Thyroid gland (tissue), 4 donors: ENCODE results near the gene PPP6R1. TPM values are rescaled to one million over a fixed set of nuclear protein-coding genes. Genes with fewer than 3 reads are reported as not detected.

Experiments
- DNase-seq, 2 donors: peaks; one replicate each; pipeline ENCODE4 v3.0.0-alpha.2; 2019
- H3K27ac ChIP-seq, 3 donors: fragments of 200-600 bp; sonication (generic); 1 replicate in 2 of 3; 2 replicates in 1 of 3; pipeline ENCODE4 v1.5.1; 2016 to 2019; ENCODE audit warnings: mild to moderate bottlenecking in 1 of 3, moderate library complexity in 1 of 3
- H3K27me3 ChIP-seq: fragments of 200-600 bp; sonication (generic); one replicate; pipeline ENCODE4 v1.5.1; 2019
- H3K36me3 ChIP-seq, 2 donors: fragments of 200-600 bp; sonication (generic); one replicate each; pipeline ENCODE4 v1.5.1; 2016 to 2019
- H3K4me1 ChIP-seq, 2 donors: fragments of 200-600 bp; sonication (generic); one replicate each; pipeline ENCODE4 v1.5.1; 2017 to 2019
- H3K4me3 ChIP-seq, 3 donors: fragments of 200-600 bp; sonication (generic); replicated peaks in 1 of 3; 1 replicate in 2 of 3; 2 replicates in 1 of 3; pipeline ENCODE4 v1.5.1; 2016; ENCODE audit warnings: mild to moderate bottlenecking in 1 of 3
- H3K9me3 ChIP-seq: fragments of 200-600 bp; sonication (generic); one replicate; pipeline ENCODE4 v1.5.1; 2017
- POLR2A ChIP-seq, 2 donors: fragments of 450-650 bp; IDR thresholded peaks; one replicate each; pipeline ENCODE4 v1.6.1; 2017; ENCODE audit warnings: antibody characterized with exemption in 2 of 2, mild to moderate bottlenecking in 2 of 2, moderate library complexity in 1 of 2
- WGBS, 2 donors: methylation state at CpG; one replicate each; pipeline ENCODE4 v1.1.5; 2017; 5-methylcytosine and 5-hydroxymethylcytosine counted together
- intact Hi-C: fragments of 100-400 bp; cut with DNase I; formaldehyde crosslinking; loops from one replicate; pipeline ENCODE4 v1.15.1; 2023
- total RNA-seq, 4 donors: library from RNA; depleted of rRNA; stranded (reverse); fragments of >200 nt; gene quantifications; one replicate each; pipeline ENCODE4 v1.2.3, GENCODE V29; 2016
- TF ChIP-seq, protein P1 (sequence below), 6 experiments: fragments of 200-600 bp in 3 of 6; fragments of 450-650 bp in 3 of 6; sonication (generic) in 3 of 6; IDR thresholded peaks; one replicate each; pipeline ENCODE4 v1.5.1; 2016 to 2019; ENCODE audit warnings: antibody characterized with exemption in 6 of 6, mild to moderate bottlenecking in 2 of 6, inconsistent platforms in 1 of 6, moderate library complexity in 1 of 6

PPP6R1 gene
- total RNA-seq, 4 donors from 2014 or later, result 26.1 to 99.8 (median 54.2) TPM

GRCh38 chr19:55289117-55289796, 30.4 kb upstream of the PPP6R1 start:
- no peak overlapping the region for H3K27ac ChIP-seq
- no peaks in the 10 kb centered on the region for H3K27me3 ChIP-seq
- TF ChIP-seq, protein P1, sequence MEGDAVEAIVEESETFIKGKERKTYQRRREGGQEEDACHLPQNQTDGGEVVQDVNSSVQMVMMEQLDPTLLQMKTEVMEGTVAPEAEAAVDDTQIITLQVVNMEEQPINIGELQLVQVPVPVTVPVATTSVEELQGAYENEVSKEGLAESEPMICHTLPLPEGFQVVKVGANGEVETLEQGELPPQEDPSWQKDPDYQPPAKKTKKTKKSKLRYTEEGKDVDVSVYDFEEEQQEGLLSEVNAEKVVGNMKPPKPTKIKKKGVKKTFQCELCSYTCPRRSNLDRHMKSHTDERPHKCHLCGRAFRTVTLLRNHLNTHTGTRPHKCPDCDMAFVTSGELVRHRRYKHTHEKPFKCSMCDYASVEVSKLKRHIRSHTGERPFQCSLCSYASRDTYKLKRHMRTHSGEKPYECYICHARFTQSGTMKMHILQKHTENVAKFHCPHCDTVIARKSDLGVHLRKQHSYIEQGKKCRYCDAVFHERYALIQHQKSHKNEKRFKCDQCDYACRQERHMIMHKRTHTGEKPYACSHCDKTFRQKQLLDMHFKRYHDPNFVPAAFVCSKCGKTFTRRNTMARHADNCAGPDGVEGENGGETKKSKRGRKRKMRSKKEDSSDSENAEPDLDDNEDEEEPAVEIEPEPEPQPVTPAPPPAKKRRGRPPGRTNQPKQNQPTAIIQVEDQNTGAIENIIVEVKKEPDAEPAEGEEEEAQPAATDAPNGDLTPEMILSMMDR (IDR thresholded peaks at IDR 0.05), result no peak
- TF ChIP-seq POLR2A (IDR thresholded peaks at IDR 0.05), result no peak
- WGBS, 2 donors, result 89 to 92% methylated on average over 7 to 8 of the region's 9 CpGs
- DNase-seq, result no peak
- H3K36me3 ChIP-seq, result no peaks in the 10 kb centered on the region
- intact Hi-C loops, result no loop called here
- H3K4me1 ChIP-seq, result no peaks in the 10 kb centered on the region
- no peaks in the 10 kb centered on the region for H3K9me3 ChIP-seq
- H3K4me3 ChIP-seq, result no peak overlapping the region

DNA sequence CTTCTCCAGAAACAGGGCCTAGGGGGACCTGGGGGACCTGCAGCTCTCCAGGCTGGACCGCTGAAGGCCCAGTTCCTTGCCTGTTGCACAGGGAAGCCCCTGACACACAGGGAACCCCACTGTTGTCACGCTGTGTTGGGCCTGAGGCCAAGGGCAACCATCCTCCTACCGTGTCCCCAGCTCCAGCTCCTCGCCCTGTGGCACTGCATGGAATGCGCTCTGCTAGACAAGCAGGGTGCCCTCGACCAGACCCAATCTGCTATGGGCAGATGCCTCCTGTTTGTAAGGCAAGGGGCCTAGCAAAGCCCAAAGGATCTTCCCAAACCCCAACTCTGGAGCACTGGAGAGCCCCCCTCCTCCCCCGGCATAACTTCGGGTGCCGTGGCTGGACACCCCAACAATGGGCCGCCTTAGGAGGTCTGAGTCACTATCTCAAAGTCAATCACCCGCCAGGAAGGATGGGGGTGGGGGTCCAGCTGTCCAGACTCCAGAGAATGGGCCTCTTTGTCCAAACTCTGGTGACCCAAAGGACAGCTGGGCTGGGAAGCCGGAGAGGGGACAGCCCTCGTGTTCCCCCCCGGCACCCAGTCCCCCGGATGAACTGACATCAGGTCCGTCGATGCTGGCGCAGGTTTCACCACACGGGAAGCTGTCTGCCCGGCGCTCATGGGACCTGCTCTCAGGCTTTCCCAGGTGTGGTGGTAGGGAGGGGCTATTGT, 28.7 kb upstream of the PPP6R1 start:
- Histone ChIP-seq H3K27ac (no peak overlapping the region), H3K4me1 (no peaks in the 10 kb centered on the region), H3K4me3 (no peak overlapping the region), H3K9me3 (no peaks in the 10 kb centered on the region), H3K27me3 (no peaks in the 10 kb centered on the region), H3K36me3 (no peaks in the 10 kb centered on the region)
- intact Hi-C loops, result no loop called here
- no peak for DNase-seq
- 89 to 94% methylated on average over 11 to 14 of the region's 21 CpGs for WGBS, 2 donors
- TF ChIP-seq, protein P1 (IDR thresholded peaks at IDR 0.05), result no peak
- TF ChIP-seq POLR2A (IDR thresholded peaks at IDR 0.05), result no peak

GRCh38 chr19:55285229-55285890, 26.5 kb upstream of the PPP6R1 start:
- TF ChIP-seq, protein P1 (IDR thresholded peaks at IDR 0.05), result no peak
- TF ChIP-seq POLR2A (IDR thresholded peaks at IDR 0.05), result no peak
- no peak overlapping the region for H3K27ac ChIP-seq
- H3K36me3 ChIP-seq, result no peaks in the 10 kb centered on the region
- intact Hi-C loops, result no loop called here
- H3K27me3 ChIP-seq, result no peaks in the 10 kb centered on the region
- DNase-seq, result no peak
- H3K4me1 ChIP-seq, result peaks cover 0 to 3% of the 10 kb centered on the region in 2 donors
- H3K9me3 ChIP-seq, result no peaks in the 10 kb centered on the region
- WGBS, 2 donors, result 53 to 54% methylated on average over 16 of the region's 18 CpGs
- no peak overlapping the region for H3K4me3 ChIP-seq

DNA sequence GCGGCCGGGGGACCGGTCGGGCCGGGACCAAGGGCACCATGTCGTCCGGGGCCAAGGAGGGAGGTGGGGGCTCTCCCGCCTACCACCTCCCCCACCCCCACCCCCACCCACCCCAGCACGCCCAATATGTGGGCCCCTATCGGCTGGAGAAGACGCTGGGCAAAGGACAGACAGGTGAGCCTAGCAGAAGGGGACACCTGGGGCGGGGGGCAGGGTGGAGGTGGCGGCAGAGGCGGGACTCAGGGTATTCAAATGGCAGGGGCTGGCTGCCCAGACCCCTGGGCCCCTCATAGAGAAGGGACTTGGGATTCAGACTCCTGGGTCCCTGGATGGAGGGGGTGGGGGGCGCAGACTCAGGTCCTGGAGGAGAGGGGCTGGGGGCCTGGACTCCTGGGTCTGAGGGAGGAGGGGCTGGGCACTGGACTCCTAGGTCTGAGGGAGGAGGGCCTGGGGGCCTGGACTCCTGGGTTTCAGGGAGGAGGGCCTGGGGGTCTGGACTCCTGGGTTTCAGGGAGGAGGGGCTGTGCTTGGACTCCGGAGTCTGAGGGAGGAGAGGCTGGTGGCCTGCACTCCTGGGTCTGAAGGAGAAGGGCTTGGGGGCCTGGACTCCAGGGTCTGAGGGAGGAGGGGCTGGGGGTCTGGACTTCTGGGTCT, 25.7 kb upstream of the PPP6R1 start:
- DNase-seq, result no peak
- 57% methylated on average over 1 of the region's 16 CpGs; no CpG with 5 or more reads in 1 of the 2 donors for WGBS, 2 donors
- TF ChIP-seq POLR2A (IDR thresholded peaks at IDR 0.05), result no peak
- TF ChIP-seq, protein P1 (IDR thresholded peaks at IDR 0.05), result no peak
- Histone ChIP-seq H3K4me3 (peak overlapping the region in 1 of 3 donors; percentile 32), H3K36me3 (no peaks in the 10 kb centered on the region), H3K9me3 (no peaks in the 10 kb centered on the region), H3K4me1 (peaks cover under 1 to 6% of the 10 kb centered on the region in 2 donors), H3K27me3 (no peaks in the 10 kb centered on the region), H3K27ac (peak overlapping the region in 2 of 3 donors; percentile 17 to 58)
- intact Hi-C loops, result no loop called here
